HL-60 (cell line): ENCODE results near the gene IPCEF1.
A peak's percentile ranks its signal among the peaks of the same experiment; 100 is the strongest.

Source experiments
- DNase-seq, 2 experiments: peaks; one replicate each; pipeline ENCODE4 v3.0.0-alpha.2; 2010 to 2020; ENCODE audit warnings: low read depth in 1 of 2, low spot score in 1 of 2
- H3K27ac ChIP-seq: fragments of 250-450 bp; sonication (Bioruptor Pico); replicated peaks from 2 replicates; pipeline ENCODE4 v1.5.1; 2020; ENCODE audit warnings: mild to moderate bottlenecking, moderate library complexity
- H3K27me3 ChIP-seq: fragments of 250-450 bp; sonication (Bioruptor Pico); 2 replicates; pipeline ENCODE4 v1.5.1; 2021; ENCODE audit warnings: mild to moderate bottlenecking, moderate library complexity; ENCODE audit not compliant: insufficient read depth, poor library complexity, severe bottlenecking
- H3K4me3 ChIP-seq: replicated peaks from 2 replicates; pipeline ENCODE4 v1.5.1; 2011; ENCODE audit warnings: mild to moderate bottlenecking, control low read depth, low read length; ENCODE audit not compliant: insufficient read depth
- CTCF ChIP-seq: IDR thresholded peaks from one replicate; pipeline ENCODE4 v1.5.1; 2011; ENCODE audit warnings: low read length, control low read depth, inconsistent platforms; ENCODE audit not compliant: insufficient read depth
- GABPA ChIP-seq: IDR thresholded peaks from 2 replicates; pipeline ENCODE4 v1.6.1; 2012; ENCODE audit warnings: low read depth
- POLR2AphosphoS5 ChIP-seq: IDR thresholded peaks from 2 replicates; pipeline ENCODE4 v1.6.1; 2012; ENCODE audit warnings: low read depth
- SPI1 ChIP-seq: IDR thresholded peaks from 2 replicates; pipeline ENCODE4 v1.6.1; 2012; ENCODE audit warnings: low read depth, mild to moderate bottlenecking, borderline replicate concordance
- TF ChIP-seq, protein P1 (sequence below): IDR thresholded peaks from 2 replicates; pipeline ENCODE4 v1.6.1; 2012; ENCODE audit warnings: low read depth; ENCODE audit not compliant: insufficient replicate concordance

The IPCEF1 gene

GRCh38 chr6:154111025-154111424, 245.6 kb downstream of the IPCEF1 start:
- no peaks in the 10 kb centered on the region for H3K27me3 ChIP-seq
- TF ChIP-seq GABPA, result no peak

DNA sequence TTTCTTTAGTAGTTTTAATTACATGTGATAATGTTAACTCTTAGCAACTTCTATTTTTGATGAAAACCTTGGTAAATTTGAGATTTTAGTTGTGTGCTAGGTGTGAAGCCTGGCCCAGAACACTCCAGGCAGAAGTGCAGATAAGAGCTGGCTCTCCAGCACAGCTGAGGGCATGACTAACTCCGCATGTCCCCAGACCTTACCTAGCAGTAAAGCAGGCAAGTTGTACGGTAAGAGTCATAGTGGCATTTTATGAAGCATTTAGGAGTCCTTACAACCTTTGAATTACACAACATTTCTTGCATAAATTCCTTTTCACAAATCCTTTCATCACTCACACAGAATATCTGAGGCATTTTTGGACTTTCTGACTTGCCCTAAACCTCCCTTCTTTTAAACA, 250.4 kb downstream of the IPCEF1 start:
- TF ChIP-seq, protein P1, sequence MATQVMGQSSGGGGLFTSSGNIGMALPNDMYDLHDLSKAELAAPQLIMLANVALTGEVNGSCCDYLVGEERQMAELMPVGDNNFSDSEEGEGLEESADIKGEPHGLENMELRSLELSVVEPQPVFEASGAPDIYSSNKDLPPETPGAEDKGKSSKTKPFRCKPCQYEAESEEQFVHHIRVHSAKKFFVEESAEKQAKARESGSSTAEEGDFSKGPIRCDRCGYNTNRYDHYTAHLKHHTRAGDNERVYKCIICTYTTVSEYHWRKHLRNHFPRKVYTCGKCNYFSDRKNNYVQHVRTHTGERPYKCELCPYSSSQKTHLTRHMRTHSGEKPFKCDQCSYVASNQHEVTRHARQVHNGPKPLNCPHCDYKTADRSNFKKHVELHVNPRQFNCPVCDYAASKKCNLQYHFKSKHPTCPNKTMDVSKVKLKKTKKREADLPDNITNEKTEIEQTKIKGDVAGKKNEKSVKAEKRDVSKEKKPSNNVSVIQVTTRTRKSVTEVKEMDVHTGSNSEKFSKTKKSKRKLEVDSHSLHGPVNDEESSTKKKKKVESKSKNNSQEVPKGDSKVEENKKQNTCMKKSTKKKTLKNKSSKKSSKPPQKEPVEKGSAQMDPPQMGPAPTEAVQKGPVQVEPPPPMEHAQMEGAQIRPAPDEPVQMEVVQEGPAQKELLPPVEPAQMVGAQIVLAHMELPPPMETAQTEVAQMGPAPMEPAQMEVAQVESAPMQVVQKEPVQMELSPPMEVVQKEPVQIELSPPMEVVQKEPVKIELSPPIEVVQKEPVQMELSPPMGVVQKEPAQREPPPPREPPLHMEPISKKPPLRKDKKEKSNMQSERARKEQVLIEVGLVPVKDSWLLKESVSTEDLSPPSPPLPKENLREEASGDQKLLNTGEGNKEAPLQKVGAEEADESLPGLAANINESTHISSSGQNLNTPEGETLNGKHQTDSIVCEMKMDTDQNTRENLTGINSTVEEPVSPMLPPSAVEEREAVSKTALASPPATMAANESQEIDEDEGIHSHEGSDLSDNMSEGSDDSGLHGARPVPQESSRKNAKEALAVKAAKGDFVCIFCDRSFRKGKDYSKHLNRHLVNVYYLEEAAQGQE, result no peak
- TF ChIP-seq SPI1 (no peak), GABPA (no peak), POLR2AphosphoS5 (no peak), CTCF (no peak)
- no peak overlapping the region for H3K27ac ChIP-seq
- peak; percentile 14 to 17 for DNase-seq
- no peaks in the 10 kb centered on the region for H3K27me3 ChIP-seq
- no peak overlapping the region for H3K4me3 ChIP-seq

More at GRCh38 chr6:154111025-154111424, 245.6 kb downstream of the IPCEF1 start:
- DNase-seq, result no peak
- H3K27ac ChIP-seq, result no peak overlapping the region
- H3K4me3 ChIP-seq, result no peak overlapping the region
